Activated naive CD8-positive, alpha-beta T cell treated with anti-CD3 and anti-CD28 coated beads for 36 hours (primary cell): ENCODE data around the gene VAMP7. TPM values are rescaled to one million over a fixed set of nuclear protein-coding genes. Genes with fewer than 3 reads are reported as not detected.

Experiments
- total RNA-seq, 2 experiments: library from RNA; stranded (reverse); gene quantifications; one replicate each; pipeline ENCODE4 v1.2.3, GENCODE V29; 2021

Gene VAMP7
- total RNA-seq, 2 experiments from 2014 or later = 30.1 to 31.1 TPM

Other genes with a start within 250 kb of the VAMP7 start
- gene IL9R, start 116.4 kb downstream of the VAMP7 start, total RNA-seq = 1 to 10 TPM; 1.4 to 1.5 TPM